Spleen (tissue), 11 donors: ENCODE measurements around the gene SLCO1A2. TPM values are rescaled to one million over a fixed set of nuclear protein-coding genes. Genes with fewer than 3 reads are reported as not detected.

Experiments
- DNase-seq: peaks from one replicate; pipeline ENCODE4 v3.0.0-alpha.2; 2020
- H3K27ac ChIP-seq, 8 donors: fragments of 200-600 bp; sonication (generic) in 7 of 8; 1 replicate in 4 of 8; 2 replicates in 4 of 8; pipeline versions ENCODE4 v1.5.0 to v1.8.0; 2016 to 2021; ENCODE audit warnings: inconsistent platforms in 4 of 8, mild to moderate bottlenecking in 4 of 8, moderate library complexity in 1 of 8
- H3K27me3 ChIP-seq, 7 donors: fragments of 200-600 bp; sonication (generic) in 6 of 7; replicated peaks in 1 of 7; 1 replicate in 4 of 7; 2 replicates in 3 of 7; pipeline versions ENCODE4 v1.5.0 to v1.8.0; 2016 to 2021; ENCODE audit warnings: inconsistent platforms in 3 of 7, mild to moderate bottlenecking in 1 of 7
- H3K36me3 ChIP-seq, 6 donors: fragments of 200-600 bp; sonication (generic) in 5 of 6; 1 replicate in 4 of 6; 2 replicates in 2 of 6; pipeline versions ENCODE4 v1.5.0 to v1.8.0; 2016 to 2021; ENCODE audit warnings: inconsistent platforms in 2 of 6
- H3K4me1 ChIP-seq, 6 donors: fragments of 200-600 bp; sonication (generic) in 5 of 6; 1 replicate in 3 of 6; 2 replicates in 3 of 6; pipeline versions ENCODE4 v1.5.0 to v1.8.0; 2016 to 2021; ENCODE audit warnings: inconsistent platforms in 3 of 6
- H3K4me3 ChIP-seq, 8 donors: fragments of 200-600 bp; sonication (generic) in 7 of 8; 1 replicate in 4 of 8; 2 replicates in 4 of 8; pipeline versions ENCODE4 v1.5.0 to v1.8.0; 2016 to 2021; ENCODE audit warnings: inconsistent platforms in 4 of 8, mild to moderate bottlenecking in 4 of 8, moderate library complexity in 2 of 8
- H3K9me3 ChIP-seq, 8 donors: fragments of 200-600 bp; sonication (generic) in 7 of 8; 1 replicate in 4 of 8; 2 replicates in 4 of 8; pipeline versions ENCODE4 v1.5.0 to v1.8.0; 2016 to 2021; ENCODE audit warnings: inconsistent platforms in 4 of 8
- POLR2A ChIP-seq, 3 donors: fragments of 450-650 bp; IDR thresholded peaks; one replicate each; pipeline ENCODE4 v1.5.1; 2017; ENCODE audit warnings: antibody characterized with exemption in 3 of 3, mild to moderate bottlenecking in 1 of 3
- POLR2AphosphoS5 ChIP-seq, 3 donors: sonication (generic); formaldehyde crosslinking; IDR thresholded peaks; one replicate each; pipeline ENCODE4 v1.5.1; 2017; ENCODE audit warnings: antibody characterized with exemption in 3 of 3
- WGBS, 5 donors: extraction: QIAGEN DNeasy Blood & Tissue Kit in 3 of 5; methylation state at CpG; one replicate each; pipeline versions ENCODE4 v1.1.5 to v1.1.7; 2013 to 2018; 5-methylcytosine and 5-hydroxymethylcytosine counted together
- intact Hi-C: fragments of 100-400 bp; cut with DNase I; formaldehyde crosslinking; loops from one replicate; pipeline ENCODE4 v1.15.0; 2023; ENCODE audit warnings: low total_unique reads
- polyA plus RNA-seq, 3 donors: library from polyadenylated mRNA; stranded (reverse); fragments of 200-250 nt; gene quantifications; one replicate each; pipeline ENCODE4 v1.2.1, GENCODE V29; 2013
- total RNA-seq, 7 donors: library from RNA; depleted of rRNA in 3 of 7; stranded (reverse); fragments of >200 nt in 3 of 7; fragmentation: NEBNext Ultra II Directional in 4 of 7; extraction: Animal tissue kit (Norgen Biotek cat#: 25700) in 4 of 7; gene quantifications; one replicate each; pipeline versions ENCODE4 v1.1.0 to v1.2.1, GENCODE V29; 2016 to 2021
- TF ChIP-seq, protein P1 (sequence below), 11 experiments: fragments of 200-600 bp in 7 of 11; fragments of 450-650 bp in 4 of 11; sonication (generic) in 4 of 11; IDR thresholded peaks in 8 of 11; conservative IDR thresholded peaks in 3 of 11; 1 replicate in 7 of 11; 2 replicates in 4 of 11; pipeline versions ENCODE4 v1.4.0 to v1.8.0; 2016 to 2021; ENCODE audit warnings: antibody characterized with exemption in 11 of 11, inconsistent platforms in 4 of 11, mild to moderate bottlenecking in 1 of 11
- donor health status: healthy with polysubstance abuse.
- donor health status: DM: no; HTN: no; CAD: no; lungs with moderate emphysema.
- donor health status: DM: no; HTN: no; CAD: no.
- donor health status: Bipolar disorder and iron deficiency.
- donor health status: healthy.
- donor health status: DM: no; HTN: no; CAD: no.
- donor health status: DM: yes; HTN: yes; CAD: no.

SLCO1A2 gene
- total and polyA plus RNA-seq, 10 donors: 0.06 to 2.5 (median 0.27) TPM

DNA sequence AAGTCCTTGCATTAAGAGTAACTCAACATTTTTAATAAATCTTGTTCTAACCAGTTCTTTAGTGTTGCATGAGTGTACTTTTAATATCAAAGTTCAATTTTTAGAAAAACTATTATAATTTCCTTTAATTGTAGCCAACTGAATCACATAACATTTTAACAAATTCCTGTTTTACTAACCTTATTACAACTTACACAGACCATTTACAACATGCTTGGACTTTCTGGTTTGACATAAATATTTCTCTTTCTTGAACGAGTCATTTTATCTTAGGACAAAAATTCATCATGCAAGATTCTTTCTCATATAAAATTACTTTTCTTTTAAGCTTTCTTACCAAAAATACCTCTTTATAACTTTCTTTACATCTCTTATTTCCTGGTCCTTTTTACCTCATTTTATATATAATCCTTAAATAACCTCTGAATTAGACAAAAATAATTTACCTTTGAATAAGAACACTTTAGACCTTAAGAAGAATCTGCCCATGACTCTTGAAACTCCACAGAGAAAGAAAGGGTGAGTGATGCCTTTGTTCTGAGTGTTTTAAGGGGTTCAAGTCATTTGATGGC, 3.9 kb downstream of the SLCO1A2 start:
- Histone ChIP-seq H3K4me3 (no peak overlapping the region), H3K9me3 (peaks cover 0 to 61% (median 45%) of the 10 kb centered on the region in 8 donors), H3K27me3 (no peaks in the 10 kb centered on the region), H3K27ac (no peak overlapping the region), H3K36me3 (no peaks in the 10 kb centered on the region), H3K4me1 (no peaks in the 10 kb centered on the region)
- intact Hi-C loops: no loop called here
- DNase-seq: no peak
- 57 to 80% (median 76%) methylated on average over 1 of the region's 1 CpG for WGBS, 5 donors
- TF ChIP-seq, protein P1, sequence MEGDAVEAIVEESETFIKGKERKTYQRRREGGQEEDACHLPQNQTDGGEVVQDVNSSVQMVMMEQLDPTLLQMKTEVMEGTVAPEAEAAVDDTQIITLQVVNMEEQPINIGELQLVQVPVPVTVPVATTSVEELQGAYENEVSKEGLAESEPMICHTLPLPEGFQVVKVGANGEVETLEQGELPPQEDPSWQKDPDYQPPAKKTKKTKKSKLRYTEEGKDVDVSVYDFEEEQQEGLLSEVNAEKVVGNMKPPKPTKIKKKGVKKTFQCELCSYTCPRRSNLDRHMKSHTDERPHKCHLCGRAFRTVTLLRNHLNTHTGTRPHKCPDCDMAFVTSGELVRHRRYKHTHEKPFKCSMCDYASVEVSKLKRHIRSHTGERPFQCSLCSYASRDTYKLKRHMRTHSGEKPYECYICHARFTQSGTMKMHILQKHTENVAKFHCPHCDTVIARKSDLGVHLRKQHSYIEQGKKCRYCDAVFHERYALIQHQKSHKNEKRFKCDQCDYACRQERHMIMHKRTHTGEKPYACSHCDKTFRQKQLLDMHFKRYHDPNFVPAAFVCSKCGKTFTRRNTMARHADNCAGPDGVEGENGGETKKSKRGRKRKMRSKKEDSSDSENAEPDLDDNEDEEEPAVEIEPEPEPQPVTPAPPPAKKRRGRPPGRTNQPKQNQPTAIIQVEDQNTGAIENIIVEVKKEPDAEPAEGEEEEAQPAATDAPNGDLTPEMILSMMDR (IDR thresholded peaks at IDR 0.05 in 8 of 11, conservative IDR thresholded peaks at IDR 0.05 in 3 of 11): no peak
- no peak for TF ChIP-seq POLR2AphosphoS5 (IDR thresholded peaks at IDR 0.05)
- TF ChIP-seq POLR2A (IDR thresholded peaks at IDR 0.05): no peak

DNA sequence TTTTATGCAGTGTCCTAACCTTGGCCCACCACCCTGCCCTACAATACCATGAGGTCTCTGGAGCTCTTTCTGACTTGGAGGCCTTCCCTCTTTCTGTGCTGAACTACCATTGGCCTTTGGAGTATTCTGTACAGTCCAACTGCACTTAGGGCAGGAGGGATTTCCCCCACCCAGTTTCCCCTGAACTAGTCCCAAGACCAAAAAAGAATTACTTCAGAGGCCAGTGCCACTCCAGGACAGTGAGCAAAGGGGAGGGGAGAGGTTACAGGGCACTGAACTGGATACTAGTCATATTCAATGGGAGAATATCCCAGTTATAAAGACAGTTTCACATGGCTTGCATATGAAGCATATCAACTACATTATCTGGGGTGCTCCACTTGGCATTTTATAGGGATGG, 6.1 kb downstream of the SLCO1A2 start:
- H3K36me3 ChIP-seq: no peaks in the 10 kb centered on the region
- no peak for DNase-seq
- intact Hi-C loops: no loop called here

DNA sequence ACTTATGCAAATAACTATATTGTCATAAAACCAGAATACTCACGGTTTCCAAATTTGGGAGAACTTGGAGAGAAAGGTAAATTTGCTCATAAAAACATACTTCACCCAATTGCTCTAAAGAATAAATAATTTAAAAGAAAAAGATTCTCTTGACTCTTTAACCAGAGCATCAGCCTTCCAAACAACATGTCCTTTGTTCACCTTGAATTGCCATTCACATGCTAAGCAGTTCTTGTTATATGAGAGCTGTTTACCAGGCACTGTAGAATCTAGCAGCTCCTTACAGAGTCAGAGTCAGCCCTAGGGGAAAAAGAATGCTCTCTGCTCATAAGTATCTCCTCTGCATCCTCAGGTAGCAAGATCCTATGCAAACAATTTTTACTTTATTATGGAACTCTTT, 10.2 kb downstream of the SLCO1A2 start:
- TF ChIP-seq POLR2AphosphoS5 (IDR thresholded peaks at IDR 0.05) (no peak), POLR2A (IDR thresholded peaks at IDR 0.05) (no peak)
- TF ChIP-seq, protein P1 (IDR thresholded peaks at IDR 0.05 in 8 of 11, conservative IDR thresholded peaks at IDR 0.05 in 3 of 11): no peak
- 27 to 39% (median 30%) methylated on average over 1 of the region's 1 CpG for WGBS, 5 donors
- H3K9me3 ChIP-seq: peaks cover 0 to 45% (median 28%) of the 10 kb centered on the region in 8 donors
- no peak overlapping the region for H3K4me3 ChIP-seq
- no peak for DNase-seq
- no peaks in the 10 kb centered on the region for H3K4me1 ChIP-seq
- H3K27me3 ChIP-seq: no peaks in the 10 kb centered on the region
- no peak overlapping the region for H3K27ac ChIP-seq
- H3K36me3 ChIP-seq: no peaks in the 10 kb centered on the region
- intact Hi-C loops: no loop called here

More for the DNA sequence above, 6.1 kb downstream of the SLCO1A2 start:
- Histone ChIP-seq H3K9me3 (peaks cover 0 to 68% (median 46%) of the 10 kb centered on the region in 8 donors), H3K27me3 (no peaks in the 10 kb centered on the region), H3K4me3 (no peak overlapping the region), H3K27ac (no peak overlapping the region), H3K4me1 (no peaks in the 10 kb centered on the region)
- TF ChIP-seq POLR2A (IDR thresholded peaks at IDR 0.05) (no peak), POLR2AphosphoS5 (IDR thresholded peaks at IDR 0.05) (no peak)
- TF ChIP-seq, protein P1 (IDR thresholded peaks at IDR 0.05 in 8 of 11, conservative IDR thresholded peaks at IDR 0.05 in 3 of 11): no peak

DNA sequence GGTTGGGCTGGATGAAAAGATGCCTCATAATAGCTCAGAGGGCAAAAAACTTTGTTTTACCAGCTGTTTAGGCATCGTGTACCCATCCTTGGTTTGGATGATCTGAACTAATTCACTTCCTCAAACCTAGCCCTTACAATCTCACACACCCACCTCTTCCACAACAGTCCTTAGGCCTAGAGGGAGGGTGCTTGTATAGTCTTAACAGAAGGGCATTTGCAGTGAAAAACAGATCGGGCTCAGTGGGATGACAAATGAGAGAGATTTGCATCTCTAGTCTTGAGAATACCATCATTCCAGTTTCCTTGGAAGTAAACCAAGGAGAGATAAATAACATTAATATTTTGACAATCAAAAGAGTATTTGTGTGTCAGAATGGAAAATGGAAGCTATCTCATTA, 11.0 kb downstream of the SLCO1A2 start:
- Histone ChIP-seq H3K36me3 (no peaks in the 10 kb centered on the region), H3K4me1 (no peaks in the 10 kb centered on the region), H3K9me3 (peaks cover 0 to 36% (median 25%) of the 10 kb centered on the region in 8 donors), H3K4me3 (no peak overlapping the region), H3K27ac (no peak overlapping the region), H3K27me3 (no peaks in the 10 kb centered on the region)
- DNase-seq: no peak
- intact Hi-C loops: no loop called here
- no peak for TF ChIP-seq POLR2A (IDR thresholded peaks at IDR 0.05)
- no peak for TF ChIP-seq POLR2AphosphoS5 (IDR thresholded peaks at IDR 0.05)
- TF ChIP-seq, protein P1 (IDR thresholded peaks at IDR 0.05 in 8 of 11, conservative IDR thresholded peaks at IDR 0.05 in 3 of 11): no peak
- WGBS, 5 donors: 32 to 54% (median 38%) methylated on average over 2 of the region's 2 CpGs
